ENCODE measurements around the gene IL17D. TPM values are rescaled to one million over a fixed set of nuclear protein-coding genes. Genes with fewer than 3 reads are reported as not detected.
"Not testable (repeated sequence)": the region's sequence is repeated elsewhere in the genome, so short reads cannot be mapped to it uniquely, and the experiment has no call there.

The IL17D gene
- polyA plus RNA-seq, 1 donor, result 34.0 TPM

GRCh38 chr13:20729633-20730585 is 26.4 kb downstream of the IL17D start:
- H3K9me3 ChIP-seq (ENCODE audit: control insufficient read depth, low read depth, low read length), result no peaks in the 10 kb centered on the region
- no peaks in the 10 kb centered on the region for H3K27me3 ChIP-seq (ENCODE audit: control insufficient read depth, insufficient read depth, low read length)
- WGBS (ENCODE audit: insufficient coverage, low lambda C conversion rate), result no CpG with 5 or more reads among the region's 33 CpGs
- H3K27ac ChIP-seq (ENCODE audit: low read length), result no peak overlapping the region
- no peaks in the 10 kb centered on the region for H3K4me1 ChIP-seq (ENCODE audit: control insufficient read depth, insufficient read depth, low read length)
- H3K36me3 ChIP-seq (ENCODE audit: control insufficient read depth, insufficient read depth, low read length), result peaks cover 3% of the 10 kb centered on the region
- no peak overlapping the region for H3K4me3 ChIP-seq (ENCODE audit: low read length)
- DNase-seq, result no peak

- Histone ChIP-seq H3K27me3 (ENCODE audit: control insufficient read depth, insufficient read depth, low read length) (no peaks in the 10 kb centered on the region), H3K9me3 (ENCODE audit: control insufficient read depth, low read depth, low read length) (peaks cover 8% of the 10 kb centered on the region), H3K4me1 (ENCODE audit: control insufficient read depth, insufficient read depth, low read length) (no peaks in the 10 kb centered on the region), H3K27ac (ENCODE audit: low read length) (no peak overlapping the region), H3K4me3 (ENCODE audit: low read length) (no peak overlapping the region), H3K36me3 (ENCODE audit: control insufficient read depth, insufficient read depth, low read length) (no peaks in the 10 kb centered on the region)
- no CpG with 5 or more reads among the region's 6 CpGs for WGBS (ENCODE audit: insufficient coverage, low lambda C conversion rate)
- no peak for DNase-seq
These were observed 35.1 kb downstream of the IL17D start for GRCh38 chr13:20738616-20739015.

- no CpG with 5 or more reads among the region's 22 CpGs for WGBS (ENCODE audit: insufficient coverage, low lambda C conversion rate)
- Histone ChIP-seq H3K27ac (ENCODE audit: low read length) (no peak overlapping the region), H3K4me1 (ENCODE audit: control insufficient read depth, insufficient read depth, low read length) (no peaks in the 10 kb centered on the region), H3K9me3 (ENCODE audit: control insufficient read depth, low read depth, low read length) (peaks cover 8% of the 10 kb centered on the region), H3K4me3 (ENCODE audit: low read length) (no peak overlapping the region), H3K27me3 (ENCODE audit: control insufficient read depth, insufficient read depth, low read length) (no peaks in the 10 kb centered on the region), H3K36me3 (ENCODE audit: control insufficient read depth, insufficient read depth, low read length) (no peaks in the 10 kb centered on the region)
- no peak for DNase-seq
These were observed 36.5 kb downstream of the IL17D start for GRCh38 chr13:20740021-20740420.

- 100% methylated on average over 1 of the region's 4 CpGs for WGBS (ENCODE audit: insufficient coverage, low lambda C conversion rate)
- H3K4me1 ChIP-seq (ENCODE audit: control insufficient read depth, insufficient read depth, low read length); H3K27me3 ChIP-seq (ENCODE audit: control insufficient read depth, insufficient read depth, low read length); H3K27ac ChIP-seq (ENCODE audit: low read length); H3K36me3 ChIP-seq (ENCODE audit: control insufficient read depth, insufficient read depth, low read length); H3K4me3 ChIP-seq (ENCODE audit: low read length); DNase-seq; H3K9me3 ChIP-seq (ENCODE audit: control insufficient read depth, low read depth, low read length): not testable (repeated sequence)
These were observed 40.4 kb downstream of the IL17D start for GRCh38 chr13:20743830-20744404.

GRCh38 chr13:20749377-20749776 is 45.9 kb downstream of the IL17D start:
- Histone ChIP-seq H3K9me3 (ENCODE audit: control insufficient read depth, low read depth, low read length) (peaks cover 4% of the 10 kb centered on the region), H3K27ac (ENCODE audit: low read length) (no peak overlapping the region), H3K4me1 (ENCODE audit: control insufficient read depth, insufficient read depth, low read length) (no peaks in the 10 kb centered on the region), H3K4me3 (ENCODE audit: low read length) (no peak overlapping the region), H3K27me3 (ENCODE audit: control insufficient read depth, insufficient read depth, low read length) (no peaks in the 10 kb centered on the region), H3K36me3 (ENCODE audit: control insufficient read depth, insufficient read depth, low read length) (no peaks in the 10 kb centered on the region)
- no CpG with 5 or more reads among the region's 1 CpG for WGBS (ENCODE audit: insufficient coverage, low lambda C conversion rate)
- no peak for DNase-seq

- Histone ChIP-seq H3K27me3 (ENCODE audit: control insufficient read depth, insufficient read depth, low read length) (no peaks in the 10 kb centered on the region), H3K9me3 (ENCODE audit: control insufficient read depth, low read depth, low read length) (peaks cover 16% of the 10 kb centered on the region), H3K27ac (ENCODE audit: low read length) (no peak overlapping the region), H3K4me3 (ENCODE audit: low read length) (no peak overlapping the region), H3K4me1 (ENCODE audit: control insufficient read depth, insufficient read depth, low read length) (no peaks in the 10 kb centered on the region), H3K36me3 (ENCODE audit: control insufficient read depth, insufficient read depth, low read length) (peaks cover 7% of the 10 kb centered on the region)
- DNase-seq, result no peak
These were observed 50.5 kb downstream of the IL17D start for GRCh38 chr13:20754009-20754408.

- 65% methylated on average over 2 of the region's 3 CpGs for WGBS (ENCODE audit: insufficient coverage, low lambda C conversion rate)
- no peaks in the 10 kb centered on the region for H3K4me1 ChIP-seq (ENCODE audit: control insufficient read depth, insufficient read depth, low read length)
- H3K4me3 ChIP-seq (ENCODE audit: low read length), result no peak overlapping the region
- no peak overlapping the region for H3K27ac ChIP-seq (ENCODE audit: low read length)
- H3K36me3 ChIP-seq (ENCODE audit: control insufficient read depth, insufficient read depth, low read length), result peaks cover 7% of the 10 kb centered on the region
- no peaks in the 10 kb centered on the region for H3K27me3 ChIP-seq (ENCODE audit: control insufficient read depth, insufficient read depth, low read length)
- H3K9me3 ChIP-seq (ENCODE audit: control insufficient read depth, low read depth, low read length), result peaks cover 12% of the 10 kb centered on the region
- DNase-seq, result no peak
These were observed 57.4 kb downstream of the IL17D start for GRCh38 chr13:20760872-20761271.

GRCh38 chr13:20767309-20767943 is 63.9 kb downstream of the IL17D start:
- Histone ChIP-seq H3K4me1 (ENCODE audit: control insufficient read depth, insufficient read depth, low read length) (peaks cover under 1% of the 10 kb centered on the region), H3K9me3 (ENCODE audit: control insufficient read depth, low read depth, low read length) (peaks cover 13% of the 10 kb centered on the region)
- WGBS (ENCODE audit: insufficient coverage, low lambda C conversion rate), result 100% methylated on average over 1 of the region's 2 CpGs

GRCh38 chr13:20769091-20769490 is 65.6 kb downstream of the IL17D start:
- DNase-seq, result no peak
- Histone ChIP-seq H3K4me1 (ENCODE audit: control insufficient read depth, insufficient read depth, low read length) (peaks cover 5% of the 10 kb centered on the region), H3K9me3 (ENCODE audit: control insufficient read depth, low read depth, low read length) (peaks cover 13% of the 10 kb centered on the region), H3K27ac (ENCODE audit: low read length) (no peak overlapping the region), H3K36me3 (ENCODE audit: control insufficient read depth, insufficient read depth, low read length) (peaks cover 2% of the 10 kb centered on the region), H3K27me3 (ENCODE audit: control insufficient read depth, insufficient read depth, low read length) (no peaks in the 10 kb centered on the region), H3K4me3 (ENCODE audit: low read length) (no peak overlapping the region)
- no CpG with 5 or more reads among the region's 2 CpGs for WGBS (ENCODE audit: insufficient coverage, low lambda C conversion rate)

More at GRCh38 chr13:20767309-20767943, 63.9 kb downstream of the IL17D start:
- H3K36me3 ChIP-seq (ENCODE audit: control insufficient read depth, insufficient read depth, low read length), result peaks cover 2% of the 10 kb centered on the region
- H3K27ac ChIP-seq (ENCODE audit: low read length), result no peak overlapping the region
- no peaks in the 10 kb centered on the region for H3K27me3 ChIP-seq (ENCODE audit: control insufficient read depth, insufficient read depth, low read length)
- no peak for DNase-seq
- no peak overlapping the region for H3K4me3 ChIP-seq (ENCODE audit: low read length)

GRCh38 chr13:20769834-20770233 is 66.3 kb downstream of the IL17D start:
- 100% methylated on average over 1 of the region's 1 CpG for WGBS (ENCODE audit: insufficient coverage, low lambda C conversion rate)
- Histone ChIP-seq H3K4me3 (ENCODE audit: low read length) (no peak overlapping the region), H3K4me1 (ENCODE audit: control insufficient read depth, insufficient read depth, low read length) (peaks cover 5% of the 10 kb centered on the region), H3K36me3 (ENCODE audit: control insufficient read depth, insufficient read depth, low read length) (peaks cover 2% of the 10 kb centered on the region), H3K27me3 (ENCODE audit: control insufficient read depth, insufficient read depth, low read length) (no peaks in the 10 kb centered on the region), H3K27ac (ENCODE audit: low read length) (no peak overlapping the region), H3K9me3 (ENCODE audit: control insufficient read depth, low read depth, low read length) (peaks cover 13% of the 10 kb centered on the region)
- no peak for DNase-seq

All from large intestine (tissue), 3 donors.